Measurements from ENCODE around the gene EMX1.

EMX1 gene

GRCh38 chr2:72917138-72917876, at the start of gene EMX1:
Gene EMX1 (plus strand): TSS chr2:72917519. CDS start chr2:72917853, 334 bp downstream.
- no peak for DNase-seq

- DNase-seq, result no peak
Observed at GRCh38 chr2:72871060-72871459, 46.3 kb upstream of the EMX1 start.

GRCh38 chr2:72871880-72872279, 45.4 kb upstream of the EMX1 start:
- DNase-seq, result no peak

- peak; percentile 27 for DNase-seq
Observed at GRCh38 chr2:72883356-72883962, 33.9 kb upstream of the EMX1 start.

- no peak for DNase-seq
Observed at GRCh38 chr2:72886505-72887031, 30.8 kb upstream of the EMX1 start.

GRCh38 chr2:72887032-72887739, 30.1 kb upstream of the EMX1 start, which contains the start of gene SPR:
Gene SPR (plus strand): TSS chr2:72887408. CDS start chr2:72887433, 25 bp downstream.
- DNase-seq, result peak; percentile 71

GRCh38 chr2:72887740-72888437, 29.4 kb upstream of the EMX1 start:
- DNase-seq, result peak; percentile 75

GRCh38 chr2:72888438-72889202, 28.7 kb upstream of the EMX1 start:
- DNase-seq, result no peak

- no peak for DNase-seq
Observed at GRCh38 chr2:72889991-72890390, 27.3 kb upstream of the EMX1 start.

GRCh38 chr2:72891091-72891818, 26.1 kb upstream of the EMX1 start:
- peak; percentile 92 for DNase-seq

GRCh38 chr2:72892506-72893173, 24.7 kb upstream of the EMX1 start:
- peak; percentile 76 for DNase-seq

- peak; percentile 63 for DNase-seq
Observed at GRCh38 chr2:72893594-72894319, 23.6 kb upstream of the EMX1 start.

GRCh38 chr2:72894514-72894913, 22.8 kb upstream of the EMX1 start:
- DNase-seq, result no peak

GRCh38 chr2:72895154-72895553, 22.2 kb upstream of the EMX1 start:
- no peak for DNase-seq

- no peak for DNase-seq
Observed at GRCh38 chr2:72895759-72896281, 21.5 kb upstream of the EMX1 start.

GRCh38 chr2:72896446-72896845, 20.9 kb upstream of the EMX1 start:
- DNase-seq, result no peak

GRCh38 chr2:72897785-72898584, 19.3 kb upstream of the EMX1 start:
- no peak for DNase-seq

- DNase-seq, result no peak
Observed at GRCh38 chr2:72898585-72898906, 18.8 kb upstream of the EMX1 start.

GRCh38 chr2:72900191-72900825, 17.0 kb upstream of the EMX1 start:
- DNase-seq, result no peak

Data from inflammatory macrophage treated with lipopolysaccharide for 4 hours (primary cell).